MM.1S (cell line): ENCODE data around the gene INO80D.

Source experiments
- DNase-seq: peaks from one replicate; pipeline ENCODE4 v3.0.0-alpha.2; 2015
- H2AFZ ChIP-seq: fragments of 300-600 bp; sonication (generic); 2 replicates; pipeline ENCODE4 v1.6.0; 2016; ENCODE audit warnings: antibody characterized with exemption, low read length
- H3F3A ChIP-seq: fragments of 300-600 bp; sonication (generic); 2 replicates; pipeline ENCODE4 v1.6.1; 2016; ENCODE audit warnings: mild to moderate bottlenecking, antibody characterized with exemption, low read length, moderate library complexity, mixed read lengths; ENCODE audit not compliant: insufficient read depth
- H3K27ac ChIP-seq: fragments of 300-600 bp; sonication (generic); 2 replicates; pipeline ENCODE4 v1.5.1; 2016; ENCODE audit warnings: mild to moderate bottlenecking, low read length
- H3K27me3 ChIP-seq: fragments of 300-600 bp; sonication (generic); replicated peaks from 2 replicates; pipeline ENCODE4 v1.6.0; 2016; ENCODE audit warnings: low read length; ENCODE audit not compliant: insufficient read depth
- H3K36me3 ChIP-seq: fragments of 300-600 bp; sonication (generic); replicated peaks from 2 replicates; pipeline ENCODE4 v1.6.1; 2016; ENCODE audit warnings: mild to moderate bottlenecking, low read length, mixed read lengths; ENCODE audit not compliant: insufficient read depth
- H3K4me1 ChIP-seq: fragments of 300-600 bp; sonication (generic); 2 replicates; pipeline ENCODE4 v1.6.1; 2016; ENCODE audit warnings: low read length, mixed read lengths
- H3K4me2 ChIP-seq: fragments of 300-600 bp; sonication (generic); 2 replicates; pipeline ENCODE4 v1.6.0; 2016; ENCODE audit warnings: low read depth, low read length
- H3K4me3 ChIP-seq: fragments of 300-600 bp; sonication (generic); 2 replicates; pipeline ENCODE4 v1.5.1; 2016; ENCODE audit warnings: low read length, mixed read lengths
- H3K79me2 ChIP-seq: fragments of 300-600 bp; sonication (generic); 2 replicates; pipeline ENCODE4 v1.6.1; 2016; ENCODE audit warnings: mixed run types, low read length, mixed read lengths
- H3K9ac ChIP-seq: fragments of 300-600 bp; sonication (generic); 2 replicates; pipeline ENCODE4 v1.6.1; 2016; ENCODE audit warnings: low read length, mixed read lengths
- H3K9me2 ChIP-seq: fragments of 300-600 bp; sonication (generic); replicated peaks from 2 replicates; pipeline ENCODE4 v1.6.1; 2016; ENCODE audit warnings: mild to moderate bottlenecking, low read length, mixed read lengths; ENCODE audit not compliant: insufficient read depth
- H3K9me3 ChIP-seq: fragments of 300-600 bp; sonication (generic); replicated peaks from 2 replicates; pipeline ENCODE4 v1.6.1; 2016; ENCODE audit warnings: mild to moderate bottlenecking, low read length, mixed read lengths; ENCODE audit not compliant: insufficient read depth
- H4K20me1 ChIP-seq: fragments of 300-600 bp; sonication (generic); 2 replicates; pipeline ENCODE4 v1.6.1; 2016; ENCODE audit warnings: mild to moderate bottlenecking, low read length, moderate library complexity, mixed read lengths; ENCODE audit not compliant: insufficient read depth
- EZH2 ChIP-seq: fragments of 300-600 bp; sonication (generic); optimal IDR thresholded peaks from 2 replicates; pipeline ENCODE3; 2017; ENCODE audit warnings: low read depth, mild to moderate bottlenecking, antibody characterized with exemption, low read length, mixed read lengths
- EZH2phosphoT487 ChIP-seq: fragments of 300-600 bp; sonication (generic); IDR thresholded peaks from 2 replicates; pipeline ENCODE4 v1.6.1; 2018; ENCODE audit warnings: antibody characterized with exemption, low read length
- TF ChIP-seq, protein P1 (sequence below): fragments of 300-600 bp; sonication (generic); IDR thresholded peaks from 2 replicates; pipeline ENCODE4 v1.5.1; 2016; ENCODE audit warnings: antibody characterized with exemption, low read length, mixed read lengths

INO80D gene

DNA sequence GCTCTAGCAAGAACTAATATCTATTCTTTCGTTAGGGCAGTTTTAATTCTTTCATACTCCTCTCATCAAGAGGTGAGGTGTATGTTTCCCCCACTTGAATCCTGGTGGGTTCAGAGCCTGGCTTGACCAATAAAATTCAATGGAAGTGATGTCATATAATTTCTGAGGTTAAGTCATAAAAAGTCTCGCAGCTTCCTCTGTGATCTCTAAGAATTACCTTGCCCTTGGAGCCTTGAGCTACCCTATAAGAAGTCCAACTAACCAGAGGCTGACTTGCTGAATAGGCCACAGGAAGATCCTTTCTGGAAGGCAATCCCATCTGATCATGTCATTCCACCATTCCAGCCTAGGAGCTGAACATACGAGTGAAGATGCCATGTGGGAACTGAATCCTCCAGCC, 26.1 kb upstream of the INO80D start:
- no peak for TF ChIP-seq EZH2phosphoT487
- TF ChIP-seq, protein P1, sequence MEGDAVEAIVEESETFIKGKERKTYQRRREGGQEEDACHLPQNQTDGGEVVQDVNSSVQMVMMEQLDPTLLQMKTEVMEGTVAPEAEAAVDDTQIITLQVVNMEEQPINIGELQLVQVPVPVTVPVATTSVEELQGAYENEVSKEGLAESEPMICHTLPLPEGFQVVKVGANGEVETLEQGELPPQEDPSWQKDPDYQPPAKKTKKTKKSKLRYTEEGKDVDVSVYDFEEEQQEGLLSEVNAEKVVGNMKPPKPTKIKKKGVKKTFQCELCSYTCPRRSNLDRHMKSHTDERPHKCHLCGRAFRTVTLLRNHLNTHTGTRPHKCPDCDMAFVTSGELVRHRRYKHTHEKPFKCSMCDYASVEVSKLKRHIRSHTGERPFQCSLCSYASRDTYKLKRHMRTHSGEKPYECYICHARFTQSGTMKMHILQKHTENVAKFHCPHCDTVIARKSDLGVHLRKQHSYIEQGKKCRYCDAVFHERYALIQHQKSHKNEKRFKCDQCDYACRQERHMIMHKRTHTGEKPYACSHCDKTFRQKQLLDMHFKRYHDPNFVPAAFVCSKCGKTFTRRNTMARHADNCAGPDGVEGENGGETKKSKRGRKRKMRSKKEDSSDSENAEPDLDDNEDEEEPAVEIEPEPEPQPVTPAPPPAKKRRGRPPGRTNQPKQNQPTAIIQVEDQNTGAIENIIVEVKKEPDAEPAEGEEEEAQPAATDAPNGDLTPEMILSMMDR = no peak
- TF ChIP-seq EZH2 = no peak
- H3K79me2 ChIP-seq = no peaks in the 10 kb centered on the region
- no peak overlapping the region for H3K4me2 ChIP-seq
- H4K20me1 ChIP-seq = no peaks in the 10 kb centered on the region
- H3K27me3 ChIP-seq = no peaks in the 10 kb centered on the region
- H3K9me3 ChIP-seq = no peaks in the 10 kb centered on the region
- H3K9ac ChIP-seq = no peak overlapping the region
- H3K36me3 ChIP-seq = no peaks in the 10 kb centered on the region
- no peaks in the 10 kb centered on the region for H3K4me1 ChIP-seq
- H2AFZ ChIP-seq = no peak overlapping the region
- no peak overlapping the region for H3K4me3 ChIP-seq
- no peak for DNase-seq
- H3F3A ChIP-seq = no peaks in the 10 kb centered on the region
- H3K9me2 ChIP-seq = no peaks in the 10 kb centered on the region
- no peak overlapping the region for H3K27ac ChIP-seq

DNA sequence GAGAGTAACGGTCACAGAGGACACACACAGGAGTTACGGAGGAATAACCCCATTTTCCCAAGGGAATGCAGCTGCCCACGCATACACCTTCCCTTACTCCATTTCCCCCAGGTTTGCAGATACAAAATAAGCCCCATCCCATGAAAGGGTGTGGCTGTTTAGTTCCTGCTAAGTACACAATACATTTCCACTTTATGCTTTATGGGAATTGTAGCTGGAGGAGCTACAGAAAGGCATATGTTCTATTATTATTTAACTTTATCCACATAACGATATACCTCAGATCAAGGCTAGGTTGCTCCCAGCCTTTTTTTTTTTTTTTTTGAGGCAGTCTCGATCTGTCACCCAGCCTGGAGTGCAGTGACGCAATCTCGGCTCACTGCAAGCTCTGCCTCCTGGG, 22.7 kb upstream of the INO80D start:
- DNase-seq = no peak
- H3K36me3 ChIP-seq = no peaks in the 10 kb centered on the region

DNA sequence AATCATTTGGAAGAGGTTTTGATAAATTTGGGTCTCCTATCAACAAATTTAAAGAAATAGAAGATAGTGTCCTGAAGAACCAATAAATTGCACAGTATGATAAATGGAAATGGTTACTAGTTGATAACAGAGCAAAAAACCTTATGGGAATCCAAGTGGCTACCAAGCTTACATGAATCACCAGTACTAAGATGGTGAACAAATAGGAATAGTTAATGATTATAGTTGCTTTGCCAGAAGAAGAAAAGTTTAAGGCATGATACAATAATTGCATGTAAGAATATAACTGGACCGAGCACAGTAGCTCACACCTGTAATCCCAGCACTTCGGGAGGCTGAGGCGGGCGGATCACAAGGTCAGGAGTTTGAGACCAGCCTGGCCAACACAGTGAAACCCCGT, 19.6 kb upstream of the INO80D start:
- no peaks in the 10 kb centered on the region for H3K79me2 ChIP-seq
- TF ChIP-seq EZH2 (no peak), EZH2phosphoT487 (no peak)
- TF ChIP-seq, protein P1 = no peak
- H4K20me1 ChIP-seq = no peaks in the 10 kb centered on the region
- no peaks in the 10 kb centered on the region for H3F3A ChIP-seq
- H3K27me3 ChIP-seq = no peaks in the 10 kb centered on the region
- H3K4me2 ChIP-seq = no peak overlapping the region
- H3K4me3 ChIP-seq = no peak overlapping the region
- no peaks in the 10 kb centered on the region for H3K9me2 ChIP-seq
- H3K4me1 ChIP-seq = no peaks in the 10 kb centered on the region
- DNase-seq = no peak
- no peak overlapping the region for H2AFZ ChIP-seq
- H3K27ac ChIP-seq = no peak overlapping the region
- H3K36me3 ChIP-seq = no peaks in the 10 kb centered on the region
- H3K9ac ChIP-seq = no peak overlapping the region
- H3K9me3 ChIP-seq = no peaks in the 10 kb centered on the region

More for the DNA sequence above, 22.7 kb upstream of the INO80D start:
- no peak overlapping the region for H3K4me2 ChIP-seq
- no peaks in the 10 kb centered on the region for H4K20me1 ChIP-seq
- H3K9ac ChIP-seq = no peak overlapping the region
- no peaks in the 10 kb centered on the region for H3K79me2 ChIP-seq
- no peak overlapping the region for H3K27ac ChIP-seq
- no peaks in the 10 kb centered on the region for H3K4me1 ChIP-seq
- H3K9me3 ChIP-seq = no peaks in the 10 kb centered on the region
- no peaks in the 10 kb centered on the region for H3K27me3 ChIP-seq
- H2AFZ ChIP-seq = no peak overlapping the region
- no peaks in the 10 kb centered on the region for H3F3A ChIP-seq
- TF ChIP-seq, protein P1 = no peak
- TF ChIP-seq EZH2 = no peak
- TF ChIP-seq EZH2phosphoT487 = no peak
- H3K9me2 ChIP-seq = no peaks in the 10 kb centered on the region
- no peak overlapping the region for H3K4me3 ChIP-seq
